Superior temporal gyrus (tissue), 1 donor: ENCODE measurements around the gene IQGAP2.
A peak's percentile ranks its signal among the peaks of the same experiment; 100 is the strongest.
"Not testable (repeated sequence)": the region's sequence is repeated elsewhere in the genome, so short reads cannot be mapped to it uniquely, and the experiment has no call there.

Experiments
- DNase-seq: peaks from one replicate; pipeline ENCODE4 v3.0.0-alpha.2; 2016; ENCODE audit errors: extremely low spot score

IQGAP2 gene, protein sequence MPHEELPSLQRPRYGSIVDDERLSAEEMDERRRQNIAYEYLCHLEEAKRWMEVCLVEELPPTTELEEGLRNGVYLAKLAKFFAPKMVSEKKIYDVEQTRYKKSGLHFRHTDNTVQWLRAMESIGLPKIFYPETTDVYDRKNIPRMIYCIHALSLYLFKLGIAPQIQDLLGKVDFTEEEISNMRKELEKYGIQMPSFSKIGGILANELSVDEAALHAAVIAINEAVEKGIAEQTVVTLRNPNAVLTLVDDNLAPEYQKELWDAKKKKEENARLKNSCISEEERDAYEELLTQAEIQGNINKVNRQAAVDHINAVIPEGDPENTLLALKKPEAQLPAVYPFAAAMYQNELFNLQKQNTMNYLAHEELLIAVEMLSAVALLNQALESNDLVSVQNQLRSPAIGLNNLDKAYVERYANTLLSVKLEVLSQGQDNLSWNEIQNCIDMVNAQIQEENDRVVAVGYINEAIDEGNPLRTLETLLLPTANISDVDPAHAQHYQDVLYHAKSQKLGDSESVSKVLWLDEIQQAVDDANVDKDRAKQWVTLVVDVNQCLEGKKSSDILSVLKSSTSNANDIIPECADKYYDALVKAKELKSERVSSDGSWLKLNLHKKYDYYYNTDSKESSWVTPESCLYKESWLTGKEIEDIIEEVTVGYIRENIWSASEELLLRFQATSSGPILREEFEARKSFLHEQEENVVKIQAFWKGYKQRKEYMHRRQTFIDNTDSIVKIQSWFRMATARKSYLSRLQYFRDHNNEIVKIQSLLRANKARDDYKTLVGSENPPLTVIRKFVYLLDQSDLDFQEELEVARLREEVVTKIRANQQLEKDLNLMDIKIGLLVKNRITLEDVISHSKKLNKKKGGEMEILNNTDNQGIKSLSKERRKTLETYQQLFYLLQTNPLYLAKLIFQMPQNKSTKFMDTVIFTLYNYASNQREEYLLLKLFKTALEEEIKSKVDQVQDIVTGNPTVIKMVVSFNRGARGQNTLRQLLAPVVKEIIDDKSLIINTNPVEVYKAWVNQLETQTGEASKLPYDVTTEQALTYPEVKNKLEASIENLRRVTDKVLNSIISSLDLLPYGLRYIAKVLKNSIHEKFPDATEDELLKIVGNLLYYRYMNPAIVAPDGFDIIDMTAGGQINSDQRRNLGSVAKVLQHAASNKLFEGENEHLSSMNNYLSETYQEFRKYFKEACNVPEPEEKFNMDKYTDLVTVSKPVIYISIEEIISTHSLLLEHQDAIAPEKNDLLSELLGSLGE (N-terminal part only)

GRCh38 chr5:76402886-76403765 is at the start of gene IQGAP2:
TSS of gene IQGAP2 (plus strand) at chr5:76403285. CDS start at chr5:76403546, 261 bp downstream.
- peak; percentile 30 for DNase-seq

- DNase-seq = no peak
Measured at GRCh38 chr5:76356887-76357286, 46.2 kb upstream of the IQGAP2 start.

GRCh38 chr5:76363352-76364225 is 39.5 kb upstream of the IQGAP2 start:
- no peak for DNase-seq

DNA sequence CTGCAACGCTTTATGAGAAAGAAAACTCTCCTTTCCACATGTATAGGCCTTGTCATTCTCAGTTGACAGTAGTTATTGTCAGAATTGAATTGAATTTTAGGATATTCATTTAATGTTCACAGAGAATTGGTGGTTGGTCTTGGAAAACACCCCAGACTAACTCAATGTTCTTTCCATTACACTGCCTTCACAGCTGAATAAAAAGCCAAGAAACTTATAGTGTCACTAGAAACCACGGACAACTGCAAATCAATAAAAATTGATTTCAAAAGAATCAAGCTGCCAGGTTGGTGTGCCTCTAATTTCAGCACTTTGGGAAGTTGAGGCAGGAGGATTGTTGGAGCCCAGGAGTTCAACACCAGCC is 38.9 kb upstream of the IQGAP2 start:
- no peak for DNase-seq

DNA sequence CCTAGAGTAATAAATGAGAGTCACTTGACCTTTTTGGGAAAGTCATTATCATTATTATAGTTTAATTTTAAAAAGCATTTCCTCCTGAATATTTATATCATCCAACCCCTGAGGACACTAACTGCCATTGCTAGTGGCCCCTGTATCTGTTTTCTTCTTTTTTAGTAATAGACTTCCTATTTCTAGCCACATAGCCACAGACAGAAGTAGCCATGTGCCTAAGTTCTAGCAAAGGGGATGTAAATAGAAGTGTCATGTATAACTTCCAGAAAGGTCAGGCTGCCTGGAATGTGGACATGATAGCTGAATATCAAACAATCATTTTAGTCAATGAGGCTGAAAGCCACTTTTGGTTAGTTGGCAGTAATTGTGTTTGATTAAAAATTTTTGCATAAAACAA is 37.5 kb upstream of the IQGAP2 start:
- no peak for DNase-seq

- DNase-seq = no peak
Measured at GRCh38 chr5:76366596-76366995, 36.5 kb upstream of the IQGAP2 start.

GRCh38 chr5:76367623-76368371 is 35.3 kb upstream of the IQGAP2 start:
- no peak for DNase-seq

- no peak for DNase-seq
Measured at GRCh38 chr5:76368941-76369340, 34.1 kb upstream of the IQGAP2 start.

GRCh38 chr5:76369668-76370067 is 33.4 kb upstream of the IQGAP2 start:
- not testable (repeated sequence) for DNase-seq

DNA sequence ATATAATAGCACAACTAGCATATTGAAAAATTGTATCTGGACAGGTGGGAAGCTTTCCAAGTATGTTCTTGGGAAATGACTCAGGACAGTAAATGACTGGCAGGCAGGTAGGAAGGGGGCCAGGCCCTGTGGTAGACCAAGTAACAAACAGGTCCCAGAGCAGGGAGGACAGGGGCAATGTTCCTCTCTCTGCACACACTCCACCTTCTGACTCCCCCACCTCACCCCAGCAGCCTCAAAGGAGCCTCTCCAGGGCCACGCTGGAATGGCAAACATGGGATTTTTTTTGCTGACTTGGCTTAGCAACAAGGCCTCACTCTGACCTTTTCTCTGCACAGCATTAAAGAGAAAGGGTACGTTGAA is 31.1 kb upstream of the IQGAP2 start:
- no peak for DNase-seq

DNA sequence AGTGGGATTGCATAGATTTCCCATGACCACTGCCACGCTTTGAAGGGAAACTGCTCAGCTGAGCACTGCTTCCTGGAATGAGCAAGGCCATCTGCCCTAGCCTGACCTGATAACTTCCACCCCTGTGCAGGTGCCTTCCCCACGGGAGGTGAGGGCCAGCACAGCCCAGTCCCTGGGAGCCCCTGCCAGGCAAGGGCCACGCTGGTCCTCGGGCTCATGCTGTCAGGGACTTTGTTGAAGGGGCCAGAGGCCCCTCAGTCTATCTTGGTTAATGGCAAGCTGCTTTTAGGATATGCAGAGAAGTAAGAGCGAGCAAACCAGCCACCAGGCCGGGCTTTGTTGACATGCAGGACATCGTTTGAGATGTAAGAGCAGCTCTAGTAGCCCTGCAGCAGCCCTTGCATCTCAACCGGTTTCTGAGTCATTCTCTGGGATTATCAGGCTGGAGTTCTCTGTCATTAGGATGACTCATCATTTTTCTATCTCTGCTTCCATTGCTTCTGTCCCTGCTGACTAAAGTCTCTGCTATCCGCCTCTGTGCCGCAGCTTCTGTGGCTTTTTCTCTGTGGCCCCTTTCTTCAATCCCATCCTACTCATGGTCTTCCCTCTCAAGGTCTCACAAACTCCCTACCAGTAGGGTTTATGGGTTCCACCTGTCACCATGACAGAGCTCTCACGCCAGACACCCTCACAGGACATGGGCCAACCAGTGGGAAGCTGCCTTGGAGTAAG is 30.6 kb upstream of the IQGAP2 start:
- no peak for DNase-seq

GRCh38 chr5:76376148-76376865 is 26.8 kb upstream of the IQGAP2 start:
- DNase-seq = no peak

DNA sequence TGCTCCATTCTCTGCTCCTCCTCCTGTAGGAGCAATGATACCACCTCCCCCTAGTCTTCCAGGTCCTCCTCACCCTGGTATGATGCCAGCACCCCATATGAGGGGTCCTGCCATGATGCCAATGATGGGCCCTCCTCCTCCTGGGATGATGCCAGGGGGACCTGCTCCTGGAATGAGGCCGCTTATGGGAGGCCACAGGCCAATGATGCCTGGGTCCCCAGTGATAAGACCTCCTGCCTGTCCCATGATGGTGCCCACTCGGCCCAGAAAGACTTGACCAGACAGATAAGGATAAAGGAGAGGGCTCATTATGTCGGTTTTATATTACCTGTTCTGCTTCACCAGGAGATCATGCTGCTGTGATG is 26.2 kb upstream of the IQGAP2 start:
- no peak for DNase-seq

DNA sequence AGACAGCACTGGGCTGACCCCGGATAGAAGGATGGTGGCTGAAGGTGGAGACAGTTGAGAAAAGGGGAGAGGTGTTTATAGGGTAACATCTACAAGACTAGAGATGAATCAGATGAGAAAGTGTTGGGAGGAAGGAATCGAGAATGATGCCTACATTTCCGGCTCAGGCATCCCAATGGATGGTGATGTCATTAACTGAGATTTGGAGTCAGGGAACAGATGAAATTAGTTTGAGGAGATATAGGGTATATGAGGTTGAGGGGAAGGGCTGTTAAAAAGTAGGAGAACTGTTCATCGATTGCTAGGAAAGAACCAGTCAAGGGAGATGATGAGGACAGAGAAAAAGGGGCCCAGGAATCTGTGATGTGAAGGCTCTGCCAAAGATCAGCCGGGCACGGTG is 24.7 kb upstream of the IQGAP2 start:
- no peak for DNase-seq

DNA sequence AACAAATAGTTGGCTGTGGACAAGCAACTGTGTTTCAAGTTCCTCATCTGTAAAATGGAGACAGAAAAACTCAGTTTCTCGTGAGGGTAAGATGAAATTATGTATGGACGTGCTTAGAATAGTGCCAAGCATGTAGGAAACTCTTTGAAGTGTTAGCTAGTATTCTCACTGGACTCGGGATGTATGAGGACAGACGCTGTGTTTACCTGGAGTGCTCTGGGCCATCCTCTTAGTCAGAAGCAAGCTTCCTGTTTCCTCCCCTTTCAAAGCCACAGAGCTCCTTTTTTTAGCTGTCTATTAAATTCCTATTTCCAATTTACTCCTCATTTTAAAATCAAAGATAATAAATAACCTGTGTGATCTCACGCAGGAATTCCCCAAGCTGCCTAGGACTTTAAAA is 23.8 kb upstream of the IQGAP2 start:
- no peak for DNase-seq

- no peak for DNase-seq
Measured at GRCh38 chr5:76379855-76380254, 23.2 kb upstream of the IQGAP2 start.

DNA sequence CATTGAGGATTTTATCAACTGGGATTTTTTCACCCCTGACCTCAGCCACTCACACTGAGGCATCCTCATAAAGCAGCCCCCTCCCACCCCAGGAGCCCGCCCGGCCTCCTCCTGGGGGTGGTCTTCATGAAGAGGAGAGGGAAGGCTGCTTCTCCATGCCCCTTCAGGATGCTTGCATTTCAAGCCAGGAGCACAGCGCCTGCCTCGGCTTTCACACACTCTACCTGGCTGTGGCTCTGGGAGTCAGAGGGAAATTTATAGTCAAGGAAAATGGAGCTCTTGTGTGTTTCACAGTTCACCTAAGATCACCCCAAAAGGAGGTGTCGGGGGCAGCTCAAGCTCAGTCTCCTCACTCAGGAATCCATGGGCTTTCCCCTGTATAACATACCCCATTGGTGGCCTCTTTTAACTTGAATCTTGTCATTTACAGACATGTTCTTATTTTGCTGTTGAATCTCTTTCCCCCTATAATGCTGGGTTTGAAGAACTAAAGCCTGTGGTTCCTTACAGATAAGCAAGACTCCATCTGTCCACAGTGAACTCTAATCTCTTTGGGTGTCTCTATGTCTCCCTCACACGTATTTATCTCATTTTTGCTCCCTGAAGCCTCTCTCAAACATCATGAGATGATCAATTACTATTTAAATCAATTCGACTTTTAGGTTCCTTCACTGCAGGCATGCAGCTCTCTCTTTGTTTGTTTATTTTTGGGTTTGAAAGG is 22.6 kb upstream of the IQGAP2 start:
- no peak for DNase-seq
